ENCODE results near the gene MCF2L.
"Not testable (repeated sequence)": the region's sequence is repeated elsewhere in the genome, so short reads cannot be mapped to it uniquely, and the experiment has no call there.

The MCF2L gene

DNA sequence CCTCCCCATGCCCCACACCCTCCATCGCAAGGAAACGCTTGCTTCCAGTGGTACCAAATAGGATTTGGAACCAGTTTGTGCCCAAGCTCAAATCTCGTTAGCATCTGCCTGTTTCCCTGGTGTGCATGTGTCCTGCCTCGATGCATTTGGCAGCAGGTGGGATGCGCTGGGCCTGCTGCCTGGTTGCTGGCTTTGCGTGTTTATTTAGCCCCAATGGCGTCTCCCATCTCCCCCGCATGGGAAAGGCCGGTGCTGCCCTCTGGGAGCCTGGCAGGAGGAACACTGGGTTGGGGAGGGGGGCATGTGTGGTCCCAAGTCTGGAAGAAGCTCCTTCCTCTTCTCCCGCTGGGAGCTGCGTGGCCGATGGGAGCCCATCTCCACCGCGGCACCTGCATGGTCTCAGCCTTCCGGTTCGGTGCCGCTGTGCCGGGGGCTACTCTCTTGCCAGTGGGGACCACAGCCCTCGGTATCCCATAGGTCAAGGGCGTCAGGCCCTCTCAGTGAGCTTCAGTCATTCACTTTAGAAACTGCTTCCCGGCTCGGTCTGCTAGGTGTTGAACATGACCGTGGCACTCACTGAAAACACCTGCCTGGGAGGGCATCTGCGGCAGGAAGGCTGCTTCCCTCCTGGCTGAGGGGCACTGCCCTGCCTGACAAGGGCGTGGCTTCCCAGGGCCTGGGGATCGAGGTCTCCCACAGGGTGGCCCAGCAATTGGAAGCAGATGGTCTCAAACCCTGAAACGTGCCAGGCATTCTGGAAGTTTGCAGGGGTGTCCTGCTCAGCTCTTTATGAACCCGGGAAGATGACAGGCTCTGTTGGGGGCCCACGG, 124.8 kb downstream of the MCF2L start:
- DNase-seq (ENCODE audit: low read depth in 2 of 3, low spot score in 1 of 3): no peak

DNA sequence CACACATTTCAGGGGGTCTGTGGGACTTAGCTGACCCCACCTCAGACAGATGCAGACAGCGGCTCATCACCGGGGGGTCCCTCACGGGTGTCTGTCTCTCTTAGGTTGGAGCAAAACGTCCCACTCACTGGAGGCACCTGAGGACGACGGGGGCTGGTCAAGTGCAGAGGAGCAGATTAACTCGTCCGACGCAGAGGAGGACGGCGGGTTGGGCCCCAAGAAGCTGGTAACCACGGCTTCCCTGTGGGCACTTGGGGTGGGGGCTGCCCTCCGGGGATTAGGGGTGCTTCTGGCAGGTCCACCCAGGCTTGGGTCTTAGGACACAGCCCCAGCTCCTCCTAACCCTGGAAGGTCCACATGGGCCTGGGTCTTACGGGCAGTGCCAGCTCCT, 125.4 kb downstream of the MCF2L start:
- DNase-seq (ENCODE audit: low read depth in 2 of 3, low spot score in 1 of 3): no peak

DNA sequence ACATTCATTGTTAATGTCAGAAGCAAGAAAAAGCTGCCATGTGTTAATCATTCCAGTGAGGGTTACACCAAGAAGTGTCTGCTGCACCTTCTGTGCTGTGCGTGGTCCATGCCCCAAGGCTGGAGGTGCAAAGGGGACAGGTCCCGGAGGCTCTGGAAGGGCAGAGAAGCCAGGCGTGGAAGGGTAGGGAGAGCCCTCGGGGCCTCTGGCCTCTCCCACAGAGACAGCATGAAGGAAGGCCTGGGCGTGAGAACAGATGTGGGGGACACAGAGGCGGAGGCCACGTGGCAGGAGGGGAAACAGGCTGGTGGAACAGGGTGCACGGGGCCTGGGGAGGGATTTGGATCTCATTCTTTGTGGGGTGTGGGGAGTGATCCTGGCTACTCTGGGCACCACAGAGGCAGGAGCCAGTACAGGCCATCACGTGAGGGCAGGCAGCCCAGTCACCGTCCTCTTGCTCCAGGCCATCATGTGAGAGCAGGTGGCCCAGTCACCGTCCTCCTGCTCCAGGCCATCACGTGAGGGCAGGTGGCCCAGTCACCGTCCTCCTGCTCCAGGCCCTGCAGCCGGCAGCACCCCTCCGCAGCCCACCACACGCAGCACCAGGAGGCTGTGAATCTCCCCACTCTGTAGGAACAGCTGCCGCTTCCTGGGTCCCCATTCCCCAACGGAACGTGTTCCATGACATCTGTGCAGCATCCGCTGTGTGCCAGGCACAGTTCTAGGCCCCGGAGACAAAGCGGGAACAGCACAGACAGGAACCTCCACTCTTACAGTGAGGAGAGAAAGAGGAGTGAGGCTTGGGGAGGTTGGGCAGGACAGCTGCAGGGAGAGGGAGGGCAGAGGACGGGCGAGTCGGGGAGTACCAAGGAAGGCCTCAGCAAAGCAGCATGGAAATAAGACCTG, 126.4 kb downstream of the MCF2L start:
- no peak for DNase-seq (ENCODE audit: low read depth in 2 of 3, low spot score in 1 of 3)

GRCh38 chr13:113096052-113096744, 127.2 kb downstream of the MCF2L start:
- no peak for DNase-seq (ENCODE audit: low read depth in 2 of 3, low spot score in 1 of 3)

DNA sequence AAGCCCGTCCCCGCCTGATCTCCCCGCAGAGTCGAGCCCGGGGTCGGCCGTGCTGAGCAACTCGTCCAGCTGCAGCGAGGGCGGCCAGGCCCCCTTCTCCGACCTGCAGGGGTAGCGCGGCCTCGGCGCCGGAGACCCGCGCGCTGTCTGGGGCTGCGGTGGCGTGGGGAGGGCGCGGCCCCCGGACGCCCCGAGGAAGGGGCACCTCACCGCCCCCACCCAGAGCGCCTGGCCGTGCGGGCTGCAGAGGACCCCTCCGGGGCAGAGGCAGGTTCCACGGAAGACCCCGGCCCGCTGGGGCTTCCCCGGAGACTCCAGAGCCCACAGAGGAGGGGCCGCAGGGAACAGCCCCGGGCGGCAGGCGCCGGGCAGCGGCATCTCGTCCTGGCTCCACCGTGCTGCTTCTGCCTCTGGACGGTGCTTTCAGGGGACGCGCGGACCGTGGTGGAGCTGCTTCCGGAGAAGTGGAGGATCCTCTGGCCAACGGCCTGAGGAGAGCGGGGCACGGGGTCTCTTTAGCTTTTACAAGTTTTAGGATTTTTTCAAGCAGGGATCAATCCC, 127.8 kb downstream of the MCF2L start:
- DNase-seq (ENCODE audit: low read depth in 2 of 3, low spot score in 1 of 3): no peak

DNA sequence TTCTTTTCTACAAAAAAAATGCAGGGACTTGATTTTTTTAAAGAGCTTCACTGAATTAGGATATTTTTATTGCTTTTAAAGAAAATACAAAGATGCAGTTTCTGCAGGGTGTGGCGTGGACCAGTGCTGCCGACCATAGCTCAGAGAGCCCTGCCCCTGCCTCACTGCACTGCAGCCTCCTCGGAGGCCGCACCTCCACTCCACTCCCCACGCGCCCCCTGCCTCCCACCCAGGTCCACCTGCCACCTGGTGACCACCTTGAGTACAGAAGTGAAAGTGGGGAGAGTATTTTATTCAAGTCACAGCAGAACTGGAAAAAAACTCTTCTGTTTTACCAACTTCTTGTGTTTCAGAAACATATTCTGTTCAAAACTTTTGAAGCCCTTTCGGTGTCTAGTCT, 128.6 kb downstream of the MCF2L start:
- no peak for DNase-seq (ENCODE audit: low read depth in 2 of 3, low spot score in 1 of 3)

- no peak for DNase-seq (ENCODE audit: low read depth in 2 of 3, low spot score in 1 of 3)
These were observed 129.2 kb downstream of the MCF2L start for GRCh38 chr13:113098162-113098732.

GRCh38 chr13:113099142-113099541, 130.1 kb downstream of the MCF2L start:
- DNase-seq (ENCODE audit: low read depth in 2 of 3, low spot score in 1 of 3): no peak

GRCh38 chr13:113102302-113102701, 133.3 kb downstream of the MCF2L start:
- not testable (repeated sequence) for DNase-seq (ENCODE audit: low read depth in 2 of 3, low spot score in 1 of 3)

- no peak for DNase-seq (ENCODE audit: low read depth in 2 of 3, low spot score in 1 of 3)
These were observed 133.7 kb downstream of the MCF2L start for GRCh38 chr13:113102727-113103126.

DNA sequence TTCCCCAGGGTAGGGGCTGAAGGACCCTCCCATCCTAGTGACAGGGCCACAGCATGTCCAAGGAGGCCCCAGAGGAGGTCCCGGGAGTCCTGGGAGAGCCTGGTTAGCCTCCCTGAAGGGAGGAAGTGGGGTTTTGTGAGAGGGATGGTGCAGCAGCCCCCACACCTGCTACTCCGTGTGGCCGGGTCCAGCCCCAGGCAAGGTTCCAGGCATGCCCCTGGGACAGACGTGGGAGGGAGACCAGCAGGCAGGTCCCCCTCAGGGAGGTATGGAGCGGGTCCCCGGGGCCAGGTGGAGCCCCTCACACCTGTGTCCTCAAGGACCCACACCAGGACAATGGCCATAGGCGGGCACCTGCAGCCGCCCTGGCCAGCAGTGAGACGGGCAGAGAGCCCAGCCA, 134.6 kb downstream of the MCF2L start:
- no peak for DNase-seq (ENCODE audit: low read depth in 2 of 3, low spot score in 1 of 3)

- DNase-seq (ENCODE audit: low read depth in 2 of 3, low spot score in 1 of 3): no peak
These were observed 136.3 kb downstream of the MCF2L start, which contains the start of gene F7 for GRCh38 chr13:113105032-113105920. Gene F7, plus strand, starts transcription at chr13:113105791. Its CDS starts 51 bp downstream, at chr13:113105842.

GRCh38 chr13:113105921-113106452, 137.0 kb downstream of the MCF2L start:
- DNase-seq (ENCODE audit: low read depth in 2 of 3, low spot score in 1 of 3): no peak

- DNase-seq (ENCODE audit: low read depth in 2 of 3, low spot score in 1 of 3): no peak
These were observed 137.8 kb downstream of the MCF2L start for GRCh38 chr13:113106711-113107351.

- not testable (repeated sequence) for DNase-seq (ENCODE audit: low read depth in 2 of 3, low spot score in 1 of 3)
These were observed 139.5 kb downstream of the MCF2L start for GRCh38 chr13:113108521-113108920.

DNA sequence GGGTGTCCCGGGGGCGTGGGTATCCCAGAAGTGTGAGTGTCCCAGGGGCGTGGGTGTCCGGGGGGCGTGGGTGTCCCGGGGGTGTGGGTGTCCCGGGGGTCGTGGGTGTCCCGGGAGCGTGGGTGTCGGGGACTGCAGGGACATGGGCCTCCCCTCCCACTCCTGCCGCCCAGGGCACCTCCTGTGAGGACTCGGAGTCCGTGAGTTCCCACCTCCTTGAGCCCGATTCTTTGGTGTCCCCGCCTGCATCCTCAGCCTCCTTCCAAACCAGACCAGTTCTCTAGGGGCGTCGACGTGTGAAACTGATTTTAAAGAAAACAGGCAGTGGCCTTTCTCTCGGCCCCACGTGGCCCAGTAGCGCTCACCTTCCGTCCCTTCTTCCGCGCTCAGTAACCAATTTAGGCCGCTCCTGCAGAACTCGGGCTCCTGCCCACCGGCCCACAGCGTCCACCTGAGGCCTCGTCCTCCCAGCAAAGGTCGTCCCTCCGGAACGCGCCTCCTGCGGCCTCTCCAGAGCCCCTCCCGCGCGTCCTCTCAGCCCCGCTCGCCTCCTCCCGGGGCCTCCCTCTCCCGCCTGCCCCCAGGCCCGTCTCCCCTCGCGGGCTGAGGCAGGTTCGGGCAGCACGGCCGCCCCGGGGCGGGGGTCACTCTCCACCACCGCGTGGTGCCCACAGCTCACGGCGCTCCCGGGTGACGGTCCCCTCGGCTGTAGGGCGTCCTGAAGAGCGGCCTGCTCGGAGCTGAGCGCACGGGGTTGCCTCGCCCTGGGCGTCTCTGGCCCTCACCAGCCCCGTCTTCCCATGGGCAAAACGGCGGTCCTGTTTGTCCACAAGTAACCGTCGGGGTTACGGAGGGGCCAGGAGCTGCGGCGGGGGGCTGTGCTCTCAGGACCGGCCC, 140.4 kb downstream of the MCF2L start:
- no peak for DNase-seq (ENCODE audit: low read depth in 2 of 3, low spot score in 1 of 3)

DNA sequence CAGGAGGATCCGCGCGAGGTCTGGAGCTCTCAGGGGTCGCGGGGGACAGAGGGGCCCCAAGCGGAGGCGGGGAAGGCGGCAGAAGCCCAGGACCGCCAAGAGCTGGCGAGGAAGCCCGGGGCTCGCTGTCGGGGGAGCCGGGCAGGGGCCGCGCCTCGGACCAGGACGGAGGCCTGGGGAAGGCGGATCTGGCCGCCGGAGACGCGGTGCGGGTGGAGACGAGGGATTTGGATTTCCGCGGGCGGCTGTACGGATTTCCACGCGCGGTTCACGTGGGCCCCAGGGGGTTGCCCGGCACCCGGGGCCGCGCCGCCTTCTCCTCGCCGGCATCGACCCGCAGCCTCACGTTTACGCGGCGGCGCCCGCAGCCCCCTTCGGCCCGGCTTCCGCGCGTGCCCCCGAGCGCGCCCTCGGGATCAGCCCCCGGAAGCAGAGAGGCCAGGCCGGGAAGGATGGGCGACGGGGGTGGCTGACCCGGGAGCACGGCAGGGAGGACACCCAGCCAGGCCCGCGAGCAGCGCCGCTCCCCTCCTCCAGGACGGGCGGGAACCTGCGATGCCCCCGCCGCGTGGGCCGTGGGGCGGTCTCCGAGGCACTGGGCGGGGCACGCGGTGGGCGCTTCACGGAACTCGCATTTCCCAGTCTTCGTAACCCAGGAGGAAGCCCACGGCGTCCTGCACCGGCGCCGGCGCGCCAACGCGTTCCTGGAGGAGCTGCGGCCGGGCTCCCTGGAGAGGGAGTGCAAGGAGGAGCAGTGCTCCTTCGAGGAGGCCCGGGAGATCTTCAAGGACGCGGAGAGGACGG, 141.2 kb downstream of the MCF2L start:
- no peak for DNase-seq (ENCODE audit: low read depth in 2 of 3, low spot score in 1 of 3)

Data from stimulated activated CD4-positive, alpha-beta T cell treated with anti-CD3 and anti-CD28 coated beads, Interleukin-12 subunit alpha, Interleukin-12 subunit beta, amount 100 ng/mL, for 48 hours (primary cell).